DND-41 (cell line): ENCODE measurements around the gene TTLL3.

Experiments
- ATAC-seq: fragments of 200-7000 bp; cut with Tn5 transposase; 3 replicates; pipeline ENCODE4 v1.9.1; 2021; ENCODE audit warnings: low read depth; ENCODE audit not compliant: insufficient read depth
- DNase-seq: peaks from one replicate; pipeline ENCODE4 v3.0.0-alpha.2; 2020
- H2AFZ ChIP-seq: 2 replicates; pipeline ENCODE4 v1.6.0; 2012; ENCODE audit warnings: low read depth, low read length
- H3K27ac ChIP-seq: 2 replicates; pipeline ENCODE4 v1.5.1; 2012; ENCODE audit warnings: low read length, inconsistent platforms
- H3K27me3 ChIP-seq: fragments of 200-600 bp; sonication (generic); 2 replicates; pipeline ENCODE4 v1.6.0; 2012; ENCODE audit warnings: low read length, mild to moderate bottlenecking, inconsistent platforms; ENCODE audit not compliant: insufficient read depth, poor library complexity
- H3K36me3 ChIP-seq: 2 replicates; pipeline ENCODE4 v1.5.1; 2012; ENCODE audit warnings: low read length, inconsistent platforms; ENCODE audit not compliant: insufficient read depth
- H3K4me1 ChIP-seq: 2 replicates; pipeline ENCODE4 v1.5.1; 2012; ENCODE audit warnings: mild to moderate bottlenecking, low read length; ENCODE audit not compliant: insufficient read depth
- H3K4me2 ChIP-seq: 2 replicates; pipeline ENCODE4 v1.6.0; 2012; ENCODE audit warnings: mild to moderate bottlenecking, moderate library complexity, low read length, inconsistent platforms; ENCODE audit not compliant: insufficient read depth
- H3K4me3 ChIP-seq, 2 experiments: fragments of 200-600 bp in 1 of 2; shearing (Covaris generic) in 1 of 2; 2 replicates each; pipeline ENCODE4 v1.5.1; 2012 to 2016; ENCODE audit warnings: inconsistent platforms in 2 of 2, low read length in 2 of 2, mild to moderate bottlenecking in 2 of 2, low read depth in 1 of 2, moderate library complexity in 1 of 2
- H3K79me2 ChIP-seq: 2 replicates; pipeline ENCODE4 v1.6.0; 2012; ENCODE audit warnings: low read length, inconsistent platforms; ENCODE audit not compliant: insufficient read depth
- H3K9ac ChIP-seq: 2 replicates; pipeline ENCODE4 v1.6.0; 2012; ENCODE audit warnings: low read depth, mild to moderate bottlenecking, inconsistent platforms, low read length, moderate library complexity
- H3K9me3 ChIP-seq: 2 replicates; pipeline ENCODE4 v1.5.1; 2012; ENCODE audit warnings: low read length, moderate library complexity, mild to moderate bottlenecking, inconsistent platforms; ENCODE audit not compliant: insufficient read depth, severe bottlenecking
- H4K20me1 ChIP-seq: 2 replicates; pipeline ENCODE4 v1.6.0; 2012; ENCODE audit warnings: low read length; ENCODE audit not compliant: insufficient read depth
- CTCF ChIP-seq: IDR thresholded peaks from 2 replicates; pipeline ENCODE4 v1.5.1; 2012; ENCODE audit warnings: borderline replicate concordance, low read length, moderate library complexity, mild to moderate bottlenecking; ENCODE audit not compliant: poor library complexity, severe bottlenecking; ENCODE audit errors: extremely low read depth
- EZH2 ChIP-seq: IDR thresholded peaks from 3 replicates; pipeline ENCODE4 v1.6.1; 2012; ENCODE audit warnings: borderline replicate concordance, low read depth, mild to moderate bottlenecking, moderate library complexity, low read length, inconsistent platforms; ENCODE audit not compliant: severe bottlenecking

The TTLL3 gene

GRCh38 chr3:9861201-9861600 is 51.1 kb downstream of the TTLL3 start:
- no peaks in the 10 kb centered on the region for H3K4me1 ChIP-seq
- no peak overlapping the region for H2AFZ ChIP-seq
- H3K9me3 ChIP-seq = no peaks in the 10 kb centered on the region
- ATAC-seq (no peak), DNase-seq (no peak)
- H3K4me2 ChIP-seq = no peak overlapping the region
- no peak for TF ChIP-seq CTCF
- no peak for TF ChIP-seq EZH2
- H3K79me2 ChIP-seq = no peaks in the 10 kb centered on the region
- H3K27me3 ChIP-seq = no peaks in the 10 kb centered on the region
- no peaks in the 10 kb centered on the region for H3K36me3 ChIP-seq
- no peak overlapping the region for H3K9ac ChIP-seq
- H3K4me3 ChIP-seq = no peak overlapping the region
- H4K20me1 ChIP-seq = no peaks in the 10 kb centered on the region
- no peak overlapping the region for H3K27ac ChIP-seq

GRCh38 chr3:9861626-9862130 is 51.6 kb downstream of the TTLL3 start:
- H3K4me2 ChIP-seq = no peak overlapping the region
- no peaks in the 10 kb centered on the region for H3K9me3 ChIP-seq
- no peak overlapping the region for H2AFZ ChIP-seq
- H3K4me1 ChIP-seq = no peaks in the 10 kb centered on the region
- H3K79me2 ChIP-seq = no peaks in the 10 kb centered on the region
- no peak overlapping the region for H3K27ac ChIP-seq
- no peak overlapping the region for H3K9ac ChIP-seq
- ATAC-seq (no peak), DNase-seq (no peak)
- H3K27me3 ChIP-seq = no peaks in the 10 kb centered on the region
- no peak for TF ChIP-seq EZH2
- H3K36me3 ChIP-seq = no peaks in the 10 kb centered on the region
- H4K20me1 ChIP-seq = no peaks in the 10 kb centered on the region
- no peak overlapping the region for H3K4me3 ChIP-seq

- no peak for ATAC-seq
- Histone ChIP-seq H3K4me2 (no peak overlapping the region), H3K36me3 (no peaks in the 10 kb centered on the region)
Measured at GRCh38 chr3:9862391-9863057, 52.5 kb downstream of the TTLL3 start.

More at GRCh38 chr3:9862391-9863057, 52.5 kb downstream of the TTLL3 start:
- no peak overlapping the region for H3K4me3 ChIP-seq
- H3K27ac ChIP-seq = no peak overlapping the region
- H3K27me3 ChIP-seq = no peaks in the 10 kb centered on the region
- H3K9ac ChIP-seq = no peak overlapping the region
- no peaks in the 10 kb centered on the region for H3K79me2 ChIP-seq
- DNase-seq = no peak
- no peaks in the 10 kb centered on the region for H4K20me1 ChIP-seq
- H3K9me3 ChIP-seq = no peaks in the 10 kb centered on the region
- H3K4me1 ChIP-seq = no peaks in the 10 kb centered on the region
- no peak for TF ChIP-seq EZH2
- no peak for TF ChIP-seq CTCF
- H2AFZ ChIP-seq = no peak overlapping the region
